Brain pericyte (primary cell): ENCODE results near the gene CHAMP1.

Source experiments
- DNase-seq: peaks from one replicate; pipeline ENCODE4 v3.0.0-alpha.2; 2012; ENCODE audit warnings: low read depth, low spot score

Gene CHAMP1

DNA sequence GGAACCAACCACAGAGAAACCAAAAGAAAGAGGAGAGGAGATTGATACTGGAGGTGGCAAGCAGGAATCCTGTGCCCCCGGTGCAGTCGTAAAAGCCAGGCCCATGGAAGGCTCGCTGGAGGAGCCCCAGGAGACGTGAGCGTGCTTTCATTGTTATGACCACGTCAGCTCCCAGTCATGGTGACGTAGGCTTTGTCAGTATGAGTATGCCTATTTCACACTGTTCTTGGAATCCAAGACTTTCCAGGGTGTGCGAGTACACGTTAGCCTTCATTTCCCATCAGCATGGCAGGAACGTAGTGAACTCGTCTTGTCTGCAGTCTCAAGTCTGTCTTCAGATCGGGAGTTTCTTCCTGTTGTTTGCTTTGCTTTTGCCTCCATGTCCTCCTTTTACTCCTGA is 15.4 kb upstream of the CHAMP1 start:
- no peak for DNase-seq

DNA sequence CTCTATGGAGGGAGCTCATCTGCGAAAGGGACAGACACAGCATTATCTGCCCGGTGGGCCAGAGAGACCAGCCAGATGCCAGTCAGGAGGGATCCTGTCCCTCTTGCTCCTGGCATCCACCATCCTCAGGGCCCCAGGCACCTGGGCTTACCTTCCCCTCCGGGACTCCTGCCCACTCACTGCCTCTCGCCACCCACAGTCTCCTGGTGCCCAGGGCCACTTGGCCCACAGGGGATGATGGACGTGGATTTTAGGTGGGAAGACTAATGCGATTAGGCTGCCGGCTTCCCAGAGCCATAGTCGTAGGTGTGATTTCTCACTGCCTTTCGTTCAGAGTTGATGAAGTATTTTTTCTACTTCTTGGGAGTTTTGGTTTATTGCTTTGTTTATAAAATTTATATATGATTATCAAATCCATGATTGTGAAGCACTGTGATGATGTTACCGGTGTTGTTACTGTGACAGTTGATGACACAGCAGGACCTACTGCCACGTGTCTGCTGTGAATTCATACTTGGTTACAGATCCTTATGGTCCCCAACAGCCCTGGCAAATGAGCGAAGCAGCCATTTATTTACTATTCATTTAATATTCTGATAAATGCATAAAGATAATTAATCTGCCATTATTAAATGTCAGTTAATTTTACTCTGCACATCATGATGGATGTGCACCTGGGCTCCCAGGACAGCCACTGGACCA is 14.5 kb upstream of the CHAMP1 start:
- no peak for DNase-seq

DNA sequence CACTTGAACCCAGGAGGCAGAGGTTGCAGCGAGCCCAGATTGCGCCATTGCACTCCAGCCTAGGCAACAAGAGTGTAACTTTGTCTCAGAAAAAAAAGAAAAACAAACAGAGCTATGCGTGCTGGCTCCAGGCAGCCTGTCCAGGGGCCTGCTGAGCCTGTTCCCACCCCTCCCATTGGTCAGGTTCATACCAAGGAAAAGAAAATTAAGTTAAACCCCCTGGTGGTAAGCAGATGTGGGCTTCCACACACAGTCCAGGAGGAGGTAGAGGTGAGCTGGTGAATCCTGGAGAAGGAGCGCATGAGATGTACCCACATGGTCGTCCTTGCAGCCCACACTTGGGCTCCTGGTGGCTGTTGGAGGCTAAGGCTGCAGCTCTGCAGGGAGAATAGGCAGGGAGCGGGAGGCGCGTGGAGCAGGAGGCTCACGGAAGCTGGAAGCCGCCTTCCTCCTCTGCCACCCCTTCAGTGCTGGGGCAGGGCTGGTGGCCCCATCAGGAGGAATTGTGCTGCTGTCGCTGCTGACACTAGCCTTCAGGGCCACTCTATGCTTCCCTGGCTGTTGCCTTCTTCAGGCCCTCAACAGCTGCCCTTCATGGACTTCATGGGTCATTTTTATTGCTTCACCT is 10.5 kb upstream of the CHAMP1 start:
- no peak for DNase-seq

DNA sequence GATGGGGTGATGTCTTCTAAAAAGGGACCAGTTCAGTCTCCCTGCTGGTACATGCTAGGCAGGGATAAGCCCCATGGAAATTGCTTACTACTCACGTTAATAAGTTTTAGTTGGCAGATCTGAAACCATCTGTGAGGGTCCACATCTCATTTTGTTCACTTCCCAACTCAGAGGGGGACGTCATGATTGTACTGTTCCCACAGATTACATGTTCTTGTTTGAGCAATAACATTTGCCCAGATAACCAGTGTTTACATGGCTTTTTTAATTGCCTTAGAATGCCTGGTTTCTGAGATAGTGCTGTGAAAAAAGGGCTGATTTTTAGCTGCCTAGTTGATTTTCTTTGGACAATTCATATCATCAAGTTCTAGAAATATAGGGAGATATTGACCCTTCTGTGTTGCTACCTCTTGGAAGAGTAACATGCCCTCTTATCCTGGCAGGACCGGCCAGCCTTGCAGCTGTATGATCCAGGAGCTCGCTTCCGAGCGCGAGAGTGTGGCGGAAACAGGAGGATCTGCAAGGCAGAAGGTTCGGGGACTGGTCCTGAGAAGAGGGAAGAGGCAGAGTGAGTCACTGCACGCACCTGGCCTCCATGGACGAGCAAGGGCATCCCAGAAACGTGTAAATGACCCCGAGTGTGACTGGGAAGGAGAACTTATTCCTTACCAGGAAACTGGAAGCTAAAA is 9.8 kb upstream of the CHAMP1 start:
- DNase-seq, result no peak

GRCh38 chr13:114309086-114309485 is 5.2 kb upstream of the CHAMP1 start:
- DNase-seq, result no peak

- DNase-seq, result no peak
Observed at GRCh38 chr13:114309806-114310410, 4.4 kb upstream of the CHAMP1 start.

DNA sequence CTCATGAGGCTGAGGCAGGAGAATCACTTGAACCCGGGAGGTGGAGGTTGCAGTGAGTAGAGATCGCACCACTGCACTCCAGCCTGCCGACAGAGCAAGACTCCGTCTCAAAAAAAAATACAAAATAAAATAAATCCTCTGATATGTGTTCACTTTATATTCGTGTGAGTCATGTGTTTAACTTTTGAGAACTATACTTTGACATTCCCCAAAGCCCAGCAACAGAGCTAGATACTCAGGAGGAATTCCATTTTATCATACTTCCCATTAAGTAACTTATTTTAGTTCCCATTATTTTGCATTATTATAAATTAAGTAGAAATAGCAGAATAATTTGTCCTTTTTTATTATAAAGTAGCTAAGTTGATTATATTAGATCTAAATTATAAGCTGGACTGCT is 3.3 kb upstream of the CHAMP1 start:
- no peak for DNase-seq

- DNase-seq, result no peak
Observed at GRCh38 chr13:114311387-114311786, 2.9 kb upstream of the CHAMP1 start.

GRCh38 chr13:114311908-114312307 is 2.4 kb upstream of the CHAMP1 start:
- DNase-seq, result no peak

- no peak for DNase-seq
Observed at GRCh38 chr13:114313061-114313860, 1.0 kb upstream of the CHAMP1 start.

GRCh38 chr13:114315074-114315785 is 927 bp downstream of the CHAMP1 start:
- no peak for DNase-seq

GRCh38 chr13:114318624-114319023 is 4.3 kb downstream of the CHAMP1 start:
- no peak for DNase-seq

DNA sequence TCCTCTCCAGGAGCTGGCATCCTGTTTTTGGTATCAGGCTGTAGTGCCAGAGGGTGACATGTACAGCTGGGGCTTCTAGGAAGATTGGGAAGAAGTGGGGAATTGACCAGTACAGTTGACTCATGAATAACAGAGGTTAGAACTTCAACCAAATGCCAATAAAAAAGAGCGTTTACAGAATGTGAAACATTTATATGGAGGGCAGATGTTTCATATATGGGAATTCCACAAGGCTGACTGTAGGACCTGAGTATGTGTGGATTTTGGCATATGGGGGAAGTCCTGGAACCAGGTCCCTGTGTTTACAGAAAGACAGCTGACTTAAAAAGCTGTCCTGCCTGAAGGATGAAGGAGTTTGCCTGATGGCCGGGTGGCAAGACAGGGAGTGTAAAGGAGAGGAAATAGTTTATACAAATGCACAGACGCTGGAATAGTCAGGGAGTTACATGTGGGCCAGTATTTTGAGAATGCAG is 5.2 kb downstream of the CHAMP1 start:
- no peak for DNase-seq

GRCh38 chr13:114320065-114320464 is 5.8 kb downstream of the CHAMP1 start:
- DNase-seq, result no peak

DNA sequence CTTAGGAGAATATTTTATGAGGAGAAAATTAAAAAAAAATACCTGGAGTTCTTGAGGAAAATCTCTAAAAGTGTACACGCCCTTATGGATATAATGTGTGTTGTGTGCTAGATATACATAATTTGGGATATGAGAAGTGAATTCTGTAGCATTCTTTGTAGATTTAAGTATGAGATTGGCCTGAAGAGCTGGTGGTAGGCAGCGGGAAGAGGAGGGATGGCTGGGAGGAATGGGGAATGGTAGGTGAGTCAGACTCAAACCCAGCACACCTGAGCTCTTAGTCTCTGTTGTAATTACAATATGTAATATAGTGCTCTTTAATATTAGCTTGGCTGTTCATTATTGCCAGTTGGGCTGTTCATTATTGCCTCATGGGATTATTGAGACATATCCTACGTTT is 7.0 kb downstream of the CHAMP1 start:
- DNase-seq, result no peak

DNA sequence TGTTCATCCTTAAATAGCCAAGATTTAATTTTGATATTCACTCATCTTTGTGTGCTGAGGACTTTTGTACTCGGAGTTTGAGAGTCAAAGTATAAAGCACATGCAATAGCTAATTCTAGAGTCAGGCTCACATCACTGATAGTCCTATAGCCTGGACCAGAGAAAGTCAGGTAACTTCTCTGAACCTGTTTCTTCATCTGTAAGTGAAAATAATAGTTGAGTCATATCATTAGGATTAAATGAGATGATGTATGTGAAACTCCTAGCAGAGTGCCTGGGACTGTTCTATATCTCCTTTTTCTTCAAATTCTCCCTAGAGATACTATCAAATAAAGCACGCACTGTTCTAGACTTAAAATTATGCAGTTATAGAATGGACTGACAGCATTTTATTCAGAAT is 9.0 kb downstream of the CHAMP1 start:
- no peak for DNase-seq

- no peak for DNase-seq
Observed at GRCh38 chr13:114324334-114324733, 10.0 kb downstream of the CHAMP1 start.

DNA sequence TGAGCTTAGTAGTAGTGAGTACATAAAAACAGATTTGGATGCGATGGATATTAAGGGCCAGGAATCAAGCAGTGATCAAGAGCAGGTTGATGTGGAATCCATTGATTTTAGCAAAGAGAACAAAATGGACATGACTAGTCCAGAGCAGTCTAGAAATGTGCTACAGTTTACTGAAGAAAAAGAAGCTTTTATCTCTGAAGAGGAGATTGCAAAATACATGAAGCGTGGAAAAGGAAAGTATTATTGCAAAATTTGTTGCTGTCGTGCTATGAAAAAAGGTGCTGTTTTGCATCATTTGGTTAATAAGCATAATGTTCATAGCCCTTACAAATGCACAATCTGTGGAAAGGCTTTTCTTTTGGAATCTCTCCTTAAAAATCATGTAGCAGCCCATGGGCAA is 11.4 kb downstream of the CHAMP1 start:
- DNase-seq, result no peak

DNA sequence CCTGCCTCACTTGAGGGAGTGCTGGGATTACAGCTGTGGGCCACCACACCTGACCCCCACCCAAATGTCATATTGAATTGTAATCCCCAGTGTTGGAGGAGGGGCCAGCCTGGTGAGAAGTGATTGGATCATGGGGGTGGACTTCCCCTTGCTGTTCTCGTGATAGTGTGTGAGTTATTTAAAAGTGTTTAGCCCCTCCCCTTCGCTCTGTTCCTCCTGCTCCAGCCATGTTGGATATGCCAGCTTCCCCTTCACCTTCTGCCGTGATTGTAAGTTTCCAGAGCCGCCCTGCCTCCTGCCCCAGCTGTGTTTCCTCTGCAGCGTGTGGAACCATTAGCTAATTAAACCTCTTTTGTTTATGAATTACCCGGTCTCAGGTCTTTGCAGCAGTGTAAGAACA is 13.7 kb downstream of the CHAMP1 start:
- no peak for DNase-seq

- DNase-seq, result no peak
Observed at GRCh38 chr13:114328595-114328994, 14.3 kb downstream of the CHAMP1 start.

DNA sequence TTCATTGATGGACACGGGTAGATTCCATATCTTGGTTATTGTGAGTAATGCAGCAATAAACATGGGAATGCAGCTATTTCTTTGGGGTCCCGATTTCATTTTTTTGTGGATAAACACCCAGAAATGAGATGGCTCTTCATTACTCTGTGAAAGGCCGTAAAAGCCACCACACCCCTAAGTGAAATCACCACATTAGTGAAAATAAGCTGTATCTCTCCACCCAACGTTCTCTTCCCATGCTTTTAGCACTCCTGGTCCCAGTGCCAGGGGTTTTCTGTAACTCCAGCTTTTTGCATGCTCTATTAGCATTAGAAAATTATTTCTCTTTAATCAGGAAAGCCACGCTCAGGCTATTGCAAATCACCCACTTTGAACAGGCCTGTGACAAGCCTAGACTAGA is 15.8 kb downstream of the CHAMP1 start:
- no peak for DNase-seq
